Measurements from ENCODE around the gene ZNF32.

DNA sequence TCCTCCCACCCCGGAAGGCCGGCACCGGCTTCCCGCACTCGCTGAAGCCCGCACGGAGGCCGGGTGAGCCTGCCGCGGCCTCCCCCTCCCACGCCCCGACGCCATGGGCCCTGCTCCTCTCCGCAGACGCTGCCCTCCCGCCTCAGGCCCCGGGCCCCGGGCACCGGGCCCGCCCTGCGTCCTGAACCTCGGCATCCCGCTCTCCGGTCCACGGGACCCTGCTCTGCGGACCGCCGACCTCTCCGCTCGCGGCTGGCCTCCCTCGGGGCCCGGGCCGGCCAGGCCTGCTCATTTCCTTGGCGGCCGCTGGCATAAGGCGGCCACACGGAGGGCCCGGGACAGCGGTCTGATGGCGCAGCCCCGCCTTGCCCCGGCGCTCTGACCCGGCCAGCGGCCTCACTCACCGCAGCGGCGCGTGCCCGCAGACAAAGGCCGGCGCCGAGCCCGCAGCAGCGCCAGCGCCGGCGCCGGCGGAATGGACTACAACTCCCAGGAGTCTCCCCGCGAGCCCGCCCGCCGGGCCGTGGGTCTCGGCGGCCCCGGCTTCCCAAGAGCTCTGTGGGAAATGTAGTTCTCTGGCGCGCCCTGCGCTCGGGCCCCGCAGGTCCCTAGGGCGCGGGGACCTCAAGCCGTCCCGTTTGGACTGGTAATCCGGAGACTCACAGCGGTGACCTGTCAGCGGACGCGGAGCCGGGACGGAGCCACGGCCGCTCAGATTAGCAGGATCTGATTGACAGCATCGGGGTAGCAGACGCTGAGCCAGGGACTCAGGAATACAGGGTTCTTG, at the start of gene ZNF32:
- TF ChIP-seq, protein P1, sequence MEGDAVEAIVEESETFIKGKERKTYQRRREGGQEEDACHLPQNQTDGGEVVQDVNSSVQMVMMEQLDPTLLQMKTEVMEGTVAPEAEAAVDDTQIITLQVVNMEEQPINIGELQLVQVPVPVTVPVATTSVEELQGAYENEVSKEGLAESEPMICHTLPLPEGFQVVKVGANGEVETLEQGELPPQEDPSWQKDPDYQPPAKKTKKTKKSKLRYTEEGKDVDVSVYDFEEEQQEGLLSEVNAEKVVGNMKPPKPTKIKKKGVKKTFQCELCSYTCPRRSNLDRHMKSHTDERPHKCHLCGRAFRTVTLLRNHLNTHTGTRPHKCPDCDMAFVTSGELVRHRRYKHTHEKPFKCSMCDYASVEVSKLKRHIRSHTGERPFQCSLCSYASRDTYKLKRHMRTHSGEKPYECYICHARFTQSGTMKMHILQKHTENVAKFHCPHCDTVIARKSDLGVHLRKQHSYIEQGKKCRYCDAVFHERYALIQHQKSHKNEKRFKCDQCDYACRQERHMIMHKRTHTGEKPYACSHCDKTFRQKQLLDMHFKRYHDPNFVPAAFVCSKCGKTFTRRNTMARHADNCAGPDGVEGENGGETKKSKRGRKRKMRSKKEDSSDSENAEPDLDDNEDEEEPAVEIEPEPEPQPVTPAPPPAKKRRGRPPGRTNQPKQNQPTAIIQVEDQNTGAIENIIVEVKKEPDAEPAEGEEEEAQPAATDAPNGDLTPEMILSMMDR (IDR thresholded peaks at IDR 0.05; ENCODE audit: control extremely low read depth in 1 of 3, insufficient read depth in 1 of 3, low read depth in 1 of 3, low read length in 3 of 3): no peak
- no peak for TF ChIP-seq YY1 (IDR thresholded peaks at IDR 0.05; ENCODE audit: low read depth, low read length)
- TF ChIP-seq, protein P2, sequence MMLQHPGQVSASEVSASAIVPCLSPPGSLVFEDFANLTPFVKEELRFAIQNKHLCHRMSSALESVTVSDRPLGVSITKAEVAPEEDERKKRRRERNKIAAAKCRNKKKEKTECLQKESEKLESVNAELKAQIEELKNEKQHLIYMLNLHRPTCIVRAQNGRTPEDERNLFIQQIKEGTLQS (IDR thresholded peaks at IDR 0.05; ENCODE audit: insufficient read depth, low read depth, low read length): no peak
- no peak for TF ChIP-seq JUND (IDR thresholded peaks at IDR 0.05; ENCODE audit: low read length)
- TF ChIP-seq POLR2AphosphoS5 (IDR thresholded peaks at IDR 0.05; ENCODE audit: low read depth, low read length): peak; percentile 70; the same call in 1 of the 2 replicates
